ENCODE data around the gene FERMT1.

Gene FERMT1

DNA sequence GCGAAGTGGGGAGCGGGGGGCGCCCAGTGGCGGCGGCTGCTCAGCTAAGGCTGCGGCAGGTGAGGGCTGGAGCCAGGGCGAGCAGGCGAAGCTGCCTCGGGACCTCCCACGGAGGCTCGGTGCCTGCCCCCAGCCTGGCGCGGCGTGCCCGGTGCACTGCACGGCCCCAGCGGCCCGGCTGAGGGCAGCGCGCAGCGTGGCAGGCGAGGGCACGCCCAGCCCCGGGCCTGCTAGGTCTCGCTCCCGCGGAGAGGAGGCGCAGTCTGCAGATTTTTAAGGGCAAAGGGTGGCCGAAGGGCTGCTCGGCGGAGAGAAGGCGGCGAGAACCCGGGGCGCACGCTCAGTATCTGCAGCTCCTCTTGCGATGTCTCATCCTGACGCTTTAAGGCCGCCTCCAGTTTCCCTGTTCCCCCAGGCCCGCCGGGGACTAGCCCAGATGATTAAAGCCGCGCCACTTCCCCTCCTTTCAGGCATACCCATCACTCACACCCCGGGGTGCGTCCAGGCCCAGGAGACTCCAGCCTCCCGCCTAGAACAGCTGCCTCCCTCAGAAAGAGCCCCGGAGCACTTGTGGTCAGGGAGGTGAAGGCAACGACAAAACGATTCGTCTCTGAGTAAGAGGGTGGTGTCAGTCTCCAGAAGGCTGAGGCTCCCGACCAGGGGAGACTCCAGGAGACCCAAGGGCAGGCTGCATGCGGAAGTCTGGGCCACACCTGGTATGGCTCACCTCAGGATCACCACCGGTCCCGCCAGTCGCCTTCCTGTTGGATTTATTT, at the start of gene FERMT1:
TSS of gene FERMT1 (minus strand) at position 158 of the 776 bp plus-strand sequence. CDS start 3,476 bp downstream, outside the sequence.
- no peak for DNase-seq (ENCODE audit: low read depth in 3 of 3, low spot score in 1 of 3)

GRCh38 chr20:6169251-6169650, 46.4 kb upstream of the FERMT1 start:
- DNase-seq (ENCODE audit: low read depth in 3 of 3, low spot score in 1 of 3): no peak

- DNase-seq (ENCODE audit: low read depth in 3 of 3, low spot score in 1 of 3): no peak
These were observed 45.4 kb upstream of the FERMT1 start for GRCh38 chr20:6168204-6168603.

DNA sequence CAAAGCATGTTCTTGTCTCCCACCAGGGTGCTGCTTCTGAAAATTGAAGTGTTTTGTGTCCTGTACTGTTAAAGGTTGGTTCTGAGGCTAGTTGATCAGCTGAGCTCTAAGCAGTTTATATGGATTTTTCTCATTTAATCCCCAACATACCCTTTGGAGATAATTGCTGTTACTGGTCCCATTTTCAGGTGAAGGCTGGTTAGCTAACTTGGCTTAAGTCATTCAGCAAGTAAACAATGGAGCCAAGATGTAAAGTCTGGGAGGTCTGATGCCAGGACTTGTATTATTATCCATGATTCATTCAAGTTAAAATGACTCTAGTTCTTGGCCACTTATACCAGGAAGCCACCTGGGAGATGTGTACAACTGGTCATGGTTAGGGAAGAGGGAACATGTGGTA, 42.5 kb upstream of the FERMT1 start:
- DNase-seq (ENCODE audit: low read depth in 3 of 3, low spot score in 1 of 3): no peak

DNA sequence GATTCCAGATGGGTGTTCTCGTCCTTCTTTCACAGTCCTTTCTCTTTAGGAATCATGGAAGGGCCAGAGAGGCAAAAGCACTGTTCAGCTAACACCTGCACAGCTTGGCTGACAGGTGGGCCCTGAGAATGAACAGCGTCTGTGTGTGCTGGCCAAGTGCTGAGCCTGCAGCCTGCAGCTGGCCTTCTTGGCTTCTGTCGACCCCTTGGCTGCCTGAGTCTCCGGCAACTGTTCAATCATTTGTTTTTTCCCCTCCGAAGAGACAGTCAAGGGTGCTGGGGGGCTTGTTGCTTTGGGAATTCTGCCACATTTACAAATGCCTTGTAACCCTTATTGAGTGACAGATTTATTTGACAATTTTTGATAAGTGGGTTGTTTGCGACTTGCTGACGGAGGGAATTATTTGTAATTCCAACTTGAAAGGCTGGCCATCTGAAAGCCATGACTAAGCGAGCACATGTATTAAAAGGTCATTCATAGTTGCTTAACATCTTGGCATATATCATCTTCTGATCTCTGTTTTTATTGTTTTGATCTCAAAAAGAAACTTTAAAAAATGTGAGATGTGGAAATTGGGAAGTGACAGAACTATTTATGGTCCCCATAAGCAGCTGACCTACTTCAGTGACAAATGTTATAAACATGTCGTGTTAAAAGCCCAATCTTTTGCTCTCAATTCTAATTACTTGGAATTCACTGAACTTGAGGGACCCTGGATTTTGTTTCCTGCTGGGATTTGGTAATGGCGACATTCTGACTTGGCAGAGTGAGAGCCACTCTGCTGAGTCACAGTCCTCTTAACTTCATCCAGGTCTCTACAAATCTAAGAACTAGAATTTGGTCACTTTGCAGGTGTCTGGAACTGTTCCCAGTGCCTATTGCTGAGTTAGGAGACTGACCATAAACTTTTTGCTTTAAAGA, 41.9 kb upstream of the FERMT1 start:
- DNase-seq (ENCODE audit: low read depth in 3 of 3, low spot score in 1 of 3): no peak

GRCh38 chr20:6160736-6161135, 37.9 kb upstream of the FERMT1 start:
- DNase-seq (ENCODE audit: low read depth in 3 of 3, low spot score in 1 of 3): no peak

GRCh38 chr20:6157345-6157744, 34.5 kb upstream of the FERMT1 start:
- no peak for DNase-seq (ENCODE audit: low read depth in 3 of 3, low spot score in 1 of 3)

DNA sequence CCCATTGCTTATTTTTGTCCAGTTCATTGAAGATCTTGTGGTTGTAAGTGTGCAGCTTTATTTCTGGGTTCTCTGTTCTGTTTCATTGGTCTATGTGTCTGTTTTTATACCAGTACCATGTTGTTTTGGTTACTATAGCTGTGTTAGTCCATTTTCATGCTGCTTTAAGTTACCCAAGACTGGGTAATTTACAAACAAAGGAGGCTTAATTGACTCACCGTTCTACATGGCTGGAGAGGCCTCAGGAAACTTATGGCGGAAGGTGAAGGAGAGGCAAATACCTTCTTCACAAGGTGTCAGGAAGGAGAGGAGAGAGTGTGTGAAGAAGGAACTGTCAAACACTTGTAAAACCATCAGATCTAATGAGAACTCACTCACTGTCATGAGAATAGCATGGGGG, 29.9 kb upstream of the FERMT1 start:
- DNase-seq (ENCODE audit: low read depth in 3 of 3, low spot score in 1 of 3): no peak

GRCh38 chr20:6148073-6148472, 25.2 kb upstream of the FERMT1 start:
- DNase-seq (ENCODE audit: low read depth in 3 of 3, low spot score in 1 of 3): no peak

- no peak for DNase-seq (ENCODE audit: low read depth in 3 of 3, low spot score in 1 of 3)
These were observed 19.6 kb upstream of the FERMT1 start for GRCh38 chr20:6142348-6142993.

DNA sequence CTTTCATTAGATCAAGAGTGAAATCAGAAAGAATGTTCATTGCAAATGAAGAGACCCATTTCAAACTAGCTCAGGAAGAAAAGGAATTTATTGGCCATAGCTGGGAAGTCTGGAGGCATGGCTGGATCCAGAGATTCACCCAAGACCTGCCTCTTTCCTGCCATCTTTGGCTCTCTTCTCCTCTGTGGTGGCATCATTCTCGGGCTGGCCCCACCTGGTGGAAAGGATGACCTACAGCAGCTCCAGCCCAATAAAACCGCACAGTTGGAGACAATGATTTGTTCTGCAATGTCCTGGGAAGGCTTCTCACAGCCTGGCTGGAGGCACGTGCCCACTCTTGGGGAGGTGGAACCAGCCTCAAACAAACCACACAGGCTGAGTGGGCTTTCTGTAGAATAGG, 18.1 kb upstream of the FERMT1 start:
- no peak for DNase-seq (ENCODE audit: low read depth in 3 of 3, low spot score in 1 of 3)

- no peak for DNase-seq (ENCODE audit: low read depth in 3 of 3, low spot score in 1 of 3)
These were observed 12.5 kb upstream of the FERMT1 start for GRCh38 chr20:6135347-6135746.

- no peak for DNase-seq (ENCODE audit: low read depth in 3 of 3, low spot score in 1 of 3)
These were observed 11.8 kb upstream of the FERMT1 start for GRCh38 chr20:6134592-6134991.

DNA sequence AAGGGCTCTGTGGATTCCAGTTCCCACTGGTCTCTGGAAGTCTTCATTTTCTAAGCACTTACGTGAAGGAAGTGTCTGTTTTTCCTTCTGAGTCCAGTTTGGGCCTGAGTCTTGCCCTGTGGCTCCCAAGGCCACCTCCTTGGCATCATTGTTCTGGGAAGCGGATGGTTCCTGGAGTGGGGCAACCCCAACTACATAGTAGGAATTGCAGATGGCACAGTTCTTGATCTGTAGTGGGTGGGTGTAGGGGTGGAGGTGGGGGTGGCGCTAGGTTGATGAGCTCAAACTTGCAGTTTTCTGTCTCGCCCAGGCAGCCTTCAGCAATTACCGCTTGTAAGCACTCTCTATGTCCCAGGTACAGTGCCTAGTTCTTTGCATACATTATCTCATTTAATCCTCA, 7.2 kb upstream of the FERMT1 start:
- DNase-seq (ENCODE audit: low read depth in 3 of 3, low spot score in 1 of 3): no peak

- no peak for DNase-seq (ENCODE audit: low read depth in 3 of 3, low spot score in 1 of 3)
These were observed 5.0 kb upstream of the FERMT1 start for GRCh38 chr20:6127825-6128224.

- no peak for DNase-seq (ENCODE audit: low read depth in 3 of 3, low spot score in 1 of 3)
These were observed 4.0 kb upstream of the FERMT1 start for GRCh38 chr20:6126846-6127245.

DNA sequence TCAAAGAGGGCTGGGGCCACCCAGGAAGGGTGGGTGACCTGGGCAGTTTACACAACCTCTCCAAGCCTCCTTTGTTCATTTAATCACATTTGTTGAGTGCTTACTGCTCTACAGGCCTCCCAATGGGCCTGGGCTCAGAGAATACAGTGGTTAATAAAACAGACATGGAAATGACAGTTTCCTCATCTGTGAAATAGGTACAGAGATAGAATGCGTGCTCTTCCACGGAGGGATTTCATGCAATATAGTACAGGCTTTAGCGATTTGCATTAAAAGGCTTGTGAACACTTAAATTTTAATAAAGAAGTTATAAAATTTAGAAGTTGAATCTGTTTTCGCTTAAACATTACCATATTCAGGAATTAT, 802 bp upstream of the FERMT1 start:
- no peak for DNase-seq (ENCODE audit: low read depth in 3 of 3, low spot score in 1 of 3)

DNA sequence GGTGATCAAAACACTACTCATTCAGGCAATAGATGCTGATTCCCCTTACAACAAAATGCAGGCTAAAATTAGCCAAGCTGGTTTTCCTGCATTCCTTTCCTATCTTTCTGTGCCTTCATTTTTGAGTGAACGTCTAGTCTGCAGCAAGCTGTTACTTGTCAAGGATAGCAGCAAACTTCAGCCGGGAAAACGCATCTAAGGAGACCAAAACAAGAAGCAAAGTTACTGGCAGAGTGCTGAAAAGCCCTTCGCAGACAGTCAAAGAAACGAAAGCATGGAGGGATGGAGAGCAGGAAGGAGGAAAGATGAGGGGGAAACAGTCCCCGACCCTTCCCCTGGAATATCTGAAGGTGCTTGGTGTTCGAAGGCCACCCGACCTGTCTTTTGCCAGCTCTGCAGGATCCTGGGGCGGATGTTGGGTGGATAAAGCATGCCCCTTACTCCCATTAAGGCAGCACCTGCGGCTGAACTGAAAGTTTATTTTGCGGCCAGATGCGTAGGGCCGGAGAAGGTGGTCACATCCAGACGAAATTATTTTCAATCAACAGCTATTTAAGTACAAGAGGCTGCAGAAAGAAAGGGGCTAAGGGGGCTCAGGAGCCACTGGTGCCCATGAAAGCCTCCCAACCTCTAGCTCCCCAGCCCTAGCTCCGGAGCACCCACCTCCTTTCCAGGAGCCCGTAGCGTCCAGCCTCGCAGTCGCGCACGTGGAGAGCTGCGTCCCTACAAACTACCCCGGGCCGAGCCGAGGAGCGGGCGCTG, 538 bp downstream of the FERMT1 start:
- no peak for DNase-seq (ENCODE audit: low read depth in 3 of 3, low spot score in 1 of 3)

DNA sequence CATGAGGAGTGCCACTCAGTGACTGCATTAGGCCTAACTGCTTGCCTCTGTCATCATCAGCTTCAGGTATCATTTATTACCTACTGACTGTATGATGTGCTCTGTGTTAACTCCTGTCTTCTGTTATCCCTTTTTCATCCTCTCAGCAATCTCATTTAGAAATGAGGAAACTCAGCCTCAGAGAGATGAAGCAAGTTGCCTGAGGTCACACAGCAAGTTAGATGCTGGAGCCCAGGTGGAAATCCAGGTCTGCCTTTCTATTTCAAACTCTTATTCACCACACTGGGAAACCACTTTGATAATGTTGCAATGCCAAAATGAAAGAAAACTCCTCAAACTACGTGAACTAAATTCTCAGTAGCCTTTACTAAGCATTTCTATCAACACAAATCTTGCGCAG, 1.3 kb downstream of the FERMT1 start:
- no peak for DNase-seq (ENCODE audit: low read depth in 3 of 3, low spot score in 1 of 3)

GRCh38 chr20:6120491-6120988, 2.3 kb downstream of the FERMT1 start:
- DNase-seq (ENCODE audit: low read depth in 3 of 3, low spot score in 1 of 3): no peak

- DNase-seq (ENCODE audit: low read depth in 3 of 3, low spot score in 1 of 3): no peak
These were observed 6.1 kb downstream of the FERMT1 start for GRCh38 chr20:6116758-6117157.

Measured in stimulated activated CD4-positive, alpha-beta T cell treated with anti-CD3 and anti-CD28 coated beads, TNF-alpha, amount 100 ng/mL, for 1 hour (primary cell).